Activated naive CD4-positive, alpha-beta T cell (primary cell): ENCODE results near the gene CRACR2B.

ENCODE experiments used
- DNase-seq, 4 experiments: peaks; one replicate each; lab custom pipeline; 2025; lab: John Stamatoyannopoulos, UW

Gene CRACR2B

GRCh38 chr11:827897-828192 lies at the start of gene CRACR2B:
TSS of gene CRACR2B (plus strand) at chr11:827919. CDS start at chr11:828608, 689 bp downstream.
- DNase-seq, result no peak

GRCh38 chr11:778976-779954 lies 48.5 kb upstream of the CRACR2B start:
- no peak for DNase-seq

- no peak for DNase-seq
Measured at GRCh38 chr11:779955-780532, 47.7 kb upstream of the CRACR2B start.

GRCh38 chr11:782264-783174 lies 45.2 kb upstream of the CRACR2B start:
- no peak for DNase-seq

GRCh38 chr11:783581-784015 lies 44.1 kb upstream of the CRACR2B start:
- no peak for DNase-seq

- DNase-seq, result no peak
Measured at GRCh38 chr11:786235-787083, 41.3 kb upstream of the CRACR2B start.

- DNase-seq, result no peak
Measured at GRCh38 chr11:787084-787675, 40.5 kb upstream of the CRACR2B start.

- no peak for DNase-seq
Measured at GRCh38 chr11:788009-788640, 39.6 kb upstream of the CRACR2B start.

GRCh38 chr11:788953-789940 lies 38.5 kb upstream of the CRACR2B start:
- DNase-seq, result no peak

- DNase-seq, result no peak
Measured at GRCh38 chr11:789943-790342, 37.8 kb upstream of the CRACR2B start, which contains the start of gene CEND1. TSS of gene CEND1 (minus strand) at chr11:790090. CDS start at chr11:788576, 1,514 bp downstream.

GRCh38 chr11:790721-791564 lies 36.8 kb upstream of the CRACR2B start:
- DNase-seq, result no peak

GRCh38 chr11:791658-792534 lies 35.8 kb upstream of the CRACR2B start:
- no peak for DNase-seq

- no peak for DNase-seq
Measured at GRCh38 chr11:792535-792821, 35.2 kb upstream of the CRACR2B start.

GRCh38 chr11:792873-793272 lies 34.8 kb upstream of the CRACR2B start:
- DNase-seq, result no peak

- no peak for DNase-seq
Measured at GRCh38 chr11:793556-793955, 34.2 kb upstream of the CRACR2B start.

- DNase-seq, result no peak
Measured at GRCh38 chr11:794013-794765, 33.5 kb upstream of the CRACR2B start.
